ENCODE data around the gene KYAT1.
"Not testable (repeated sequence)": the region's sequence is repeated elsewhere in the genome, so short reads cannot be mapped to it uniquely, and the experiment has no call there.

Gene KYAT1

GRCh38 chr9:128884164-128884563 lies 2.4 kb upstream of the KYAT1 start:
- no peak for DNase-seq

GRCh38 chr9:128882677-128883603 lies 1.2 kb upstream of the KYAT1 start:
- peak; percentile 69 for DNase-seq

- DNase-seq = no peak
Measured at GRCh38 chr9:128877852-128878251, 3.9 kb downstream of the KYAT1 start.

- not testable (repeated sequence) for DNase-seq
Measured at GRCh38 chr9:128870941-128871265, 10.8 kb downstream of the KYAT1 start.

- no peak for DNase-seq
Measured at GRCh38 chr9:128870128-128870940, 11.4 kb downstream of the KYAT1 start.

GRCh38 chr9:128863647-128864046 lies 18.1 kb downstream of the KYAT1 start:
- DNase-seq = peak; percentile 56

GRCh38 chr9:128862401-128862851 lies 19.3 kb downstream of the KYAT1 start:
- DNase-seq = no peak

GRCh38 chr9:128861501-128861900 lies 20.2 kb downstream of the KYAT1 start:
- DNase-seq = no peak

- DNase-seq = no peak
Measured at GRCh38 chr9:128860937-128861336, 20.8 kb downstream of the KYAT1 start.

GRCh38 chr9:128858476-128858875 lies 23.3 kb downstream of the KYAT1 start:
- DNase-seq = not testable (repeated sequence)

- not testable (repeated sequence) for DNase-seq
Measured at GRCh38 chr9:128854454-128854853, 27.3 kb downstream of the KYAT1 start.

GRCh38 chr9:128852646-128853045 lies 29.1 kb downstream of the KYAT1 start:
- DNase-seq = not testable (repeated sequence)

GRCh38 chr9:128851779-128852600 lies 29.8 kb downstream of the KYAT1 start:
- DNase-seq = peak; percentile 44

- not testable (repeated sequence) for DNase-seq
Measured at GRCh38 chr9:128851024-128851423, 30.7 kb downstream of the KYAT1 start.

GRCh38 chr9:128847803-128848202 lies 33.9 kb downstream of the KYAT1 start:
- DNase-seq = no peak

GRCh38 chr9:128846680-128847030 lies 35.1 kb downstream of the KYAT1 start:
- no peak for DNase-seq

GRCh38 chr9:128845186-128845931 lies 36.4 kb downstream of the KYAT1 start:
- no peak for DNase-seq

GRCh38 chr9:128843171-128843570 lies 38.6 kb downstream of the KYAT1 start:
- DNase-seq = not testable (repeated sequence)

GRCh38 chr9:128841694-128842492 lies 39.9 kb downstream of the KYAT1 start:
- DNase-seq = no peak

GRCh38 chr9:128840524-128840923 lies 41.2 kb downstream of the KYAT1 start:
- DNase-seq = no peak

- DNase-seq = no peak
Measured at GRCh38 chr9:128838338-128838737, 43.4 kb downstream of the KYAT1 start.

Measured in fibroblast of skin of back (primary cell).